Neural progenitor cell (in vitro differentiated cells): Measurements from ENCODE around the gene PARD3B. TPM values are rescaled to one million over a fixed set of nuclear protein-coding genes. Genes with fewer than 3 reads are reported as not detected.

Source experiments
- DNase-seq: peaks from one replicate; pipeline ENCODE4 v3.0.0-alpha.2; 2016; ENCODE audit warnings: low spot score
- H2AFZ ChIP-seq: fragments of 200-600 bp; sonication (generic); replicated peaks from 2 replicates; pipeline ENCODE4 v1.6.1; 2016; ENCODE audit warnings: antibody characterized with exemption
- H3F3A ChIP-seq: fragments of 200-600 bp; sonication (generic); 2 replicates; pipeline ENCODE4 v1.6.1; 2016; ENCODE audit warnings: antibody characterized with exemption, low read depth
- H3K27ac ChIP-seq: fragments of 200-600 bp; sonication (generic); 2 replicates; pipeline ENCODE4 v1.5.1; 2016; ENCODE audit warnings: mild to moderate bottlenecking
- H3K27me3 ChIP-seq: fragments of 200-600 bp; sonication (generic); 2 replicates; pipeline ENCODE4 v1.6.1; 2016; ENCODE audit warnings: mild to moderate bottlenecking, moderate library complexity
- H3K36me3 ChIP-seq: fragments of 200-600 bp; sonication (generic); 2 replicates; pipeline ENCODE4 v1.5.1; 2016
- H3K4me1 ChIP-seq: fragments of 200-600 bp; sonication (generic); 2 replicates; pipeline ENCODE4 v1.6.1; 2016; ENCODE audit warnings: mixed run types
- H3K4me2 ChIP-seq: fragments of 200-600 bp; sonication (generic); 2 replicates; pipeline ENCODE4 v1.6.1; 2016
- H3K4me3 ChIP-seq: fragments of 200-600 bp; sonication (generic); 2 replicates; pipeline ENCODE4 v1.5.1; 2016
- H3K79me2 ChIP-seq: fragments of 200-600 bp; sonication (generic); 2 replicates; pipeline ENCODE4 v1.6.1; 2016; ENCODE audit warnings: low read depth
- H3K9ac ChIP-seq: fragments of 200-600 bp; sonication (generic); 2 replicates; pipeline ENCODE4 v1.6.1; 2016
- H3K9me3 ChIP-seq: fragments of 200-600 bp; sonication (generic); 2 replicates; pipeline ENCODE4 v1.5.1; 2016; ENCODE audit warnings: low read depth
- H4K20me1 ChIP-seq: fragments of 200-600 bp; sonication (generic); 2 replicates; pipeline ENCODE4 v1.6.1; 2016; ENCODE audit warnings: low read depth
- H3K27ac Mint-ChIP-seq: 3 replicates; pipeline ENCODE4 v1.8.0; 2021; ENCODE audit warnings: mixed read lengths
- H3K27me3 Mint-ChIP-seq: 2 replicates; pipeline ENCODE4 v1.8.0; 2022; ENCODE audit warnings: low read depth, mild to moderate bottlenecking, inconsistent platforms, moderate library complexity, mixed read lengths; ENCODE audit not compliant: insufficient read depth
- H3K36me3 Mint-ChIP-seq: 3 replicates; pipeline ENCODE4 v1.8.0; 2021; ENCODE audit warnings: mixed read lengths
- H3K4me1 Mint-ChIP-seq: 3 replicates; pipeline ENCODE4 v1.8.0; 2021; ENCODE audit warnings: mixed read lengths
- H3K4me3 Mint-ChIP-seq: 3 replicates; pipeline ENCODE4 v1.8.0; 2021; ENCODE audit warnings: mild to moderate bottlenecking, moderate library complexity, mixed read lengths
- H3K9me3 Mint-ChIP-seq: 3 replicates; pipeline ENCODE4 v1.8.0; 2020; ENCODE audit warnings: mixed read lengths
- CTCF ChIP-seq: fragments of 200-600 bp; sonication (generic); IDR thresholded peaks from 2 replicates; pipeline ENCODE4 v1.5.1; 2017; ENCODE audit warnings: antibody characterized with exemption, mild to moderate bottlenecking
- EZH2 ChIP-seq: fragments of 200-600 bp; sonication (generic); IDR thresholded peaks from 2 replicates; pipeline ENCODE4 v1.6.1; 2017; ENCODE audit warnings: antibody characterized with exemption, mild to moderate bottlenecking, moderate library complexity
- EZH2phosphoT487 ChIP-seq: fragments of 200-600 bp; sonication (generic); IDR thresholded peaks from 2 replicates; pipeline ENCODE4 v1.6.1; 2017; ENCODE audit warnings: antibody characterized with exemption
- total RNA-seq: library from RNA; depleted of rRNA; stranded (reverse); fragments of >200 nt; gene quantifications from 2 replicates; pipeline ENCODE4 v1.2.3, GENCODE V29; 2015; ENCODE audit warnings: low replicate concordance

Gene PARD3B
- total RNA-seq, 1 donor from 2014 or later = 8.4 TPM

- Histone ChIP-seq H3K4me2 (no peak overlapping the region), H3K9ac (no peak overlapping the region), H4K20me1 (no peaks in the 10 kb centered on the region), H3K27ac (no peak overlapping the region), H3K27me3 (no peaks in the 10 kb centered on the region), H2AFZ (no peak overlapping the region), H3K4me3 (no peak overlapping the region), H3K79me2 (no peaks in the 10 kb centered on the region), H3K9me3 (no peaks in the 10 kb centered on the region), H3K36me3 (no peaks in the 10 kb centered on the region), H3F3A (no peaks in the 10 kb centered on the region), H3K4me1 (no peaks in the 10 kb centered on the region)
- TF ChIP-seq EZH2phosphoT487 (no peak), CTCF (no peak), EZH2 (no peak)
- Mint-ChIP-seq H3K4me3 (no peak overlapping the region), H3K9me3 (no peaks in the 10 kb centered on the region), H3K27ac (no peak overlapping the region), H3K36me3 (no peaks in the 10 kb centered on the region), H3K4me1 (no peaks in the 10 kb centered on the region), H3K27me3 (no peaks in the 10 kb centered on the region)
- DNase-seq = no peak
These were observed 148.0 kb downstream of the PARD3B start for GRCh38 chr2:204693262-204693661.

- Histone ChIP-seq H3K27me3 (no peaks in the 10 kb centered on the region), H3K4me3 (no peak overlapping the region), H3K4me1 (no peaks in the 10 kb centered on the region), H3K79me2 (no peaks in the 10 kb centered on the region), H3K27ac (no peak overlapping the region), H4K20me1 (no peaks in the 10 kb centered on the region), H3F3A (no peaks in the 10 kb centered on the region), H3K4me2 (no peak overlapping the region), H3K9me3 (no peaks in the 10 kb centered on the region), H3K36me3 (no peaks in the 10 kb centered on the region), H2AFZ (no peak overlapping the region), H3K9ac (no peak overlapping the region)
- no peaks in the 10 kb centered on the region for H3K27me3 Mint-ChIP-seq
- no peaks in the 10 kb centered on the region for H3K4me1 Mint-ChIP-seq
- DNase-seq = no peak
- no peaks in the 10 kb centered on the region for H3K9me3 Mint-ChIP-seq
- no peaks in the 10 kb centered on the region for H3K36me3 Mint-ChIP-seq
- H3K27ac Mint-ChIP-seq = no peak overlapping the region
- TF ChIP-seq CTCF = no peak
- TF ChIP-seq EZH2phosphoT487 = no peak
- no peak for TF ChIP-seq EZH2
- no peak overlapping the region for H3K4me3 Mint-ChIP-seq
These were observed 150.2 kb downstream of the PARD3B start for GRCh38 chr2:204695506-204695905.

- Histone ChIP-seq H4K20me1 (no peaks in the 10 kb centered on the region), H3F3A (no peaks in the 10 kb centered on the region), H3K4me2 (no peak overlapping the region), H3K9me3 (no peaks in the 10 kb centered on the region), H3K36me3 (no peaks in the 10 kb centered on the region), H3K27ac (no peak overlapping the region), H3K79me2 (no peaks in the 10 kb centered on the region), H3K4me3 (no peak overlapping the region), H3K27me3 (no peaks in the 10 kb centered on the region), H3K9ac (no peak overlapping the region), H2AFZ (no peak overlapping the region), H3K4me1 (no peaks in the 10 kb centered on the region)
- no peak overlapping the region for H3K4me3 Mint-ChIP-seq
- H3K36me3 Mint-ChIP-seq = no peaks in the 10 kb centered on the region
- no peak for DNase-seq
- TF ChIP-seq CTCF (no peak), EZH2 (no peak), EZH2phosphoT487 (no peak)
- H3K27ac Mint-ChIP-seq = no peak overlapping the region
- H3K27me3 Mint-ChIP-seq = no peaks in the 10 kb centered on the region
- H3K4me1 Mint-ChIP-seq = no peaks in the 10 kb centered on the region
- H3K9me3 Mint-ChIP-seq = no peaks in the 10 kb centered on the region
These were observed 150.8 kb downstream of the PARD3B start for GRCh38 chr2:204696124-204696523.
